IMR-90 (cell line): ENCODE results near the gene TRPC4AP. TPM values are rescaled to one million over a fixed set of nuclear protein-coding genes. Genes with fewer than 3 reads are reported as not detected.

Experiments
- ATAC-seq: fragments of 200-7000 bp; cut with Tn5 transposase; 2 replicates; pipeline ENCODE4 v1.9.1; 2020; ENCODE audit warnings: low read depth, mild to moderate bottlenecking, moderate library complexity
- BruUV-seq: library from RNA; stranded (reverse); fragments of 400-500 nt; replicated peaks from 2 replicates; lab custom pipeline; 2021; lab: Mats Ljungman, UMichigan
- CTCF ChIA-PET: fragments of 300-600 bp; formaldehyde crosslinking; extraction: SDS; loops from one replicate; lab custom pipeline; 2021; ENCODE audit warnings: antibody characterized with exemption; lab: Yijun Ruan, JAX
- POLR2A ChIA-PET: fragments of 300-600 bp; sonication (Branson Sonifier 250); formaldehyde crosslinking; loops from one replicate; lab custom pipeline; 2022; ENCODE audit warnings: antibody characterized with exemption; ENCODE audit not compliant: unreplicated experiment; lab: Charles Lee
- DNase-seq: peaks from one replicate; pipeline ENCODE4 v3.0.0; 2013
- H2AFZ ChIP-seq: replicated peaks from 2 replicates; pipeline ENCODE3; 2013; ENCODE audit warnings: low read length, mild to moderate bottlenecking; ENCODE audit not compliant: poor library complexity
- H2AK5ac ChIP-seq: 2 replicates; pipeline ENCODE4 v1.6.1; 2013; ENCODE audit warnings: low read depth, low read length, inconsistent platforms
- H2AK9ac ChIP-seq: replicated peaks from 2 replicates; pipeline ENCODE3; 2013; ENCODE audit warnings: mild to moderate bottlenecking, low read depth, low read length, moderate library complexity; ENCODE audit not compliant: poor library complexity
- H2BK120ac ChIP-seq: 2 replicates; pipeline ENCODE4 v1.6.1; 2013; ENCODE audit warnings: low read depth, low read length, inconsistent platforms
- H2BK15ac ChIP-seq: 3 replicates; pipeline ENCODE4 v1.6.1; 2013; ENCODE audit warnings: low read depth, low read length, inconsistent platforms
- H2BK20ac ChIP-seq: 2 replicates; pipeline ENCODE4 v1.6.1; 2013; ENCODE audit warnings: low read depth, mild to moderate bottlenecking, inconsistent platforms, low read length, moderate library complexity
- H2BK5ac ChIP-seq: 2 replicates; pipeline ENCODE4 v1.6.1; 2013; ENCODE audit warnings: mild to moderate bottlenecking, low read depth, low read length, inconsistent platforms; ENCODE audit not compliant: poor library complexity, severe bottlenecking
- H3K14ac ChIP-seq: replicated peaks from 2 replicates; pipeline ENCODE4 v1.6.1; 2013; ENCODE audit warnings: low read depth, low read length, inconsistent platforms
- H3K18ac ChIP-seq: 2 replicates; pipeline ENCODE4 v1.6.1; 2013; ENCODE audit warnings: low read depth, low read length, control low read depth
- H3K23ac ChIP-seq: 2 replicates; pipeline ENCODE4 v1.6.1; 2013; ENCODE audit warnings: low read depth, low read length, inconsistent platforms
- H3K27ac ChIP-seq: 2 replicates; pipeline ENCODE4 v1.5.1; 2013; ENCODE audit warnings: mild to moderate bottlenecking, control low read depth, low read length; ENCODE audit not compliant: insufficient read depth
- H3K27me3 ChIP-seq: 2 replicates; pipeline ENCODE4 v1.6.1; 2013; ENCODE audit warnings: low read length; ENCODE audit not compliant: control insufficient read depth, insufficient read depth
- H3K36me3 ChIP-seq: 2 replicates; pipeline ENCODE4 v1.6.1; 2013; ENCODE audit warnings: low read length, mixed read lengths; ENCODE audit not compliant: control insufficient read depth, insufficient read depth
- H3K4ac ChIP-seq: 2 replicates; pipeline ENCODE4 v1.6.1; 2013; ENCODE audit warnings: low read depth, low read length, inconsistent platforms
- H3K4me1 ChIP-seq: 2 replicates; pipeline ENCODE4 v1.6.1; 2013; ENCODE audit warnings: low read length, mixed read lengths; ENCODE audit not compliant: control insufficient read depth, insufficient read depth
- H3K4me2 ChIP-seq: 2 replicates; pipeline ENCODE4 v1.6.1; 2013; ENCODE audit warnings: low read depth, mild to moderate bottlenecking, control low read depth, low read length, moderate library complexity
- H3K4me3 ChIP-seq: 2 replicates; pipeline ENCODE4 v1.5.1; 2013; ENCODE audit warnings: low read depth, mild to moderate bottlenecking, control low read depth, low read length, moderate library complexity; ENCODE audit not compliant: insufficient read depth
- H3K56ac ChIP-seq: 2 replicates; pipeline ENCODE4 v1.6.1; 2013; ENCODE audit warnings: low read length, inconsistent platforms; ENCODE audit not compliant: insufficient read depth; ENCODE audit errors: extremely low read depth
- H3K79me1 ChIP-seq, 2 experiments: 2 replicates each; pipeline ENCODE4 v1.6.1; 2013; ENCODE audit warnings: low read length in 2 of 2, inconsistent platforms in 1 of 2, low read depth in 1 of 2
- H3K9ac ChIP-seq: 2 replicates; pipeline ENCODE4 v1.6.1; 2013; ENCODE audit warnings: low read depth, low read length, control low read depth
- H3K9me1 ChIP-seq: 2 replicates; pipeline ENCODE4 v1.6.1; 2013; ENCODE audit warnings: low read length, inconsistent platforms; ENCODE audit not compliant: insufficient read depth
- H3K9me3 ChIP-seq: 2 replicates; pipeline ENCODE4 v1.6.1; 2013; ENCODE audit warnings: low read length; ENCODE audit not compliant: control insufficient read depth, insufficient read depth
- H4K20me1 ChIP-seq: 2 replicates; pipeline ENCODE4 v1.6.1; 2013; ENCODE audit warnings: low read length, inconsistent platforms; ENCODE audit not compliant: insufficient read depth
- H4K5ac ChIP-seq: 2 replicates; pipeline ENCODE4 v1.6.1; 2013; ENCODE audit warnings: mild to moderate bottlenecking, low read depth, low read length, control low read depth
- H4K8ac ChIP-seq, 2 experiments: 2 replicates each; pipeline ENCODE4 v1.6.1; 2013; ENCODE audit warnings: low read depth in 2 of 2, low read length in 2 of 2, control low read depth in 1 of 2, inconsistent platforms in 1 of 2
- H4K91ac ChIP-seq: 2 replicates; pipeline ENCODE4 v1.6.1; 2013; ENCODE audit warnings: low read depth, low read length, inconsistent platforms; ENCODE audit not compliant: insufficient read depth
- CEBPB ChIP-seq: IDR thresholded peaks from 2 replicates; pipeline ENCODE4 v1.6.1; 2012; ENCODE audit warnings: low read depth, low read length, improper control_type of control experiment
- CHD1 ChIP-seq: IDR thresholded peaks from 2 replicates; pipeline ENCODE4 v1.6.1; 2012; ENCODE audit warnings: low read depth, low read length, improper control_type of control experiment
- FOS ChIP-seq: fragments of 150-350 bp; IDR thresholded peaks from 2 replicates; pipeline ENCODE4 v1.6.1; 2016; ENCODE audit warnings: low read depth, low read length
- MAFK ChIP-seq: IDR thresholded peaks from 2 replicates; pipeline ENCODE4 v1.6.1; 2012; ENCODE audit warnings: low read depth, low read length, improper control_type of control experiment
- MAZ ChIP-seq: IDR thresholded peaks from 2 replicates; pipeline ENCODE4 v1.6.1; 2012; ENCODE audit warnings: low read depth, mild to moderate bottlenecking, low read length, improper control_type of control experiment, moderate library complexity, borderline replicate concordance
- MXI1 ChIP-seq: IDR thresholded peaks from 2 replicates; pipeline ENCODE4 v1.6.1; 2012; ENCODE audit warnings: low read depth, mild to moderate bottlenecking, low read length, moderate library complexity, borderline replicate concordance
- POLR2A ChIP-seq: IDR thresholded peaks from 2 replicates; pipeline ENCODE4 v1.6.1; 2012; ENCODE audit warnings: mild to moderate bottlenecking, low read depth, low read length
- RAD21 ChIP-seq: IDR thresholded peaks from 2 replicates; pipeline ENCODE4 v1.6.1; 2012; ENCODE audit warnings: low read length, improper control_type of control experiment
- RFX5 ChIP-seq: IDR thresholded peaks from 2 replicates; pipeline ENCODE4 v1.8.0; 2012; ENCODE audit warnings: low read depth, mild to moderate bottlenecking, low read length, moderate library complexity
- SMC3 ChIP-seq: fragments of 150-350 bp; IDR thresholded peaks from 2 replicates; pipeline ENCODE4 v1.6.1; 2016; ENCODE audit warnings: low read depth, mild to moderate bottlenecking, antibody characterized with exemption, low read length, moderate library complexity
- WGBS, 2 experiments: methylation state at CpG; one replicate each; pipeline versions ENCODE4 v1.1.5 to v1.1.7; 2013; ENCODE audit warnings: missing lambda C conversion rate in 2 of 2; ENCODE audit not compliant: insufficient read length in 1 of 2; ENCODE audit errors: extremely low coverage in 2 of 2; 5-methylcytosine and 5-hydroxymethylcytosine counted together
- dilution Hi-C: fragments of 300-500 bp; cut with HindIII; formaldehyde crosslinking; loops from one replicate; pipeline ENCODE4 v1.14.3; 2018; ENCODE audit warnings: low sequenced_read_pairs; ENCODE audit not compliant: unreplicated experiment
- in situ Hi-C: fragments of 300-500 bp; cut with MboI; formaldehyde crosslinking; loops from 3 replicates; pipeline ENCODE4 v1.14.3; 2019; ENCODE audit warnings: low sequenced_read_pairs, inconsistent platforms, mixed read lengths
- intact Hi-C: fragments of 100-400 bp; cut with micrococcal nuclease; formaldehyde crosslinking; loops from 2 replicates; pipeline ENCODE4 v1.10.0; 2022
- polyA plus RNA-seq, 3 experiments: library from polyadenylated mRNA; depleted of rRNA; stranded (reverse); fragments of >200 nt; gene quantifications; 2 replicates each; pipeline ENCODE4 v1.2.3, GENCODE V29; 2012; ENCODE audit warnings: low replicate concordance in 1 of 3
- total RNA-seq: library from RNA; depleted of rRNA; stranded (reverse); fragments of >200 nt; gene quantifications from 2 replicates; pipeline ENCODE4 v1.2.3, GENCODE V29; 2012
- TF ChIP-seq, protein P1 (sequence below): fragments of 150-350 bp; IDR thresholded peaks from 2 replicates; pipeline ENCODE4 v1.6.1; 2016; ENCODE audit warnings: low read depth, mild to moderate bottlenecking, low read length, moderate library complexity, borderline replicate concordance
- TF ChIP-seq, protein P2 (sequence below): fragments of 150-350 bp; IDR thresholded peaks from 2 replicates; pipeline ENCODE4 v1.6.1; 2017; ENCODE audit warnings: mild to moderate bottlenecking, antibody characterized with exemption, low read length, low read depth
- TF ChIP-seq, protein P3 (sequence below): conservative IDR thresholded peaks from 2 replicates; pipeline ENCODE4 v1.5.1; 2012; ENCODE audit warnings: mild to moderate bottlenecking, low read depth, low read length, improper control_type of control experiment

The TRPC4AP gene
- total and polyA plus RNA-seq, 2 of the 4 experiments (the other 2 are of a cell fraction): 41.0 to 81.0 TPM

DNA sequence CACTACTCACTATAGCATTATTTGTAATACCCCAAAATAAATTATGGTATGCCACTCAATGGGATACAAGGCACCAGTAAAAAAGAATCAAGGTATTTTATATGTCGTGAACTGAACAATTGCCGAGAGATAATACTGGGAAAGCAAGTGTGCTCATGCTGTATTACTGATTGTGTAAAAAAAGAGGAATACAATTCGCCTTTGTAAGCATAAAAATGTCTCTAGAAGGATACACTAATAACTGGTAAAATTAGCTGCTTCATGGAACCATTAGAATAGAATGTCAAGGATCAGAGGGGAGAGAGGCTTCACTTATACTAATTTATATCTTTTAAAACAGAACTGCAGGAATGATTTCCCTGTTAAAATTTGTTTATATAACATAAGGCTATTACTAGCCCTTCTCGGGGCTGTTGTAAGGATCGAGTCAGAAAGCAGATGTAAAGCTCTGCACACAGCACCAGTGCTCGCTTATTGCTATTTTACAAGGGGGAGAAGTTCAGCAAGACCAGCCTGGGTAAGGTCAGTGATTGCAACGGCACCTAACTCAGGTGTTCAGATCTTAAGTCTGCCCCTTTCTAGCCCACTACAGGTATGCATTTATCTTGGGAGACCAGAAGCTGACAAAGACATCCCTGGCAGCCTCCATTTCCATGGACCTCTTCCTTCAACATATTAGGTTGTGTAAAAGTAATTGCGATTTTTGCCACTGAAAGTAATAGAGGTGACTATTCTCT lies 75.3 kb downstream of the TRPC4AP start:
- BruUV-seq: no TSS peak
- no peak overlapping the region for H2BK15ac ChIP-seq
- H3K4ac ChIP-seq: no peak overlapping the region
- no peak overlapping the region for H2BK120ac ChIP-seq
- 0 out of 2 replicates have a peak overlapping the region, but pooled peaks have one; percentile 27 for H3K4me2 ChIP-seq
- WGBS, 2 experiments: no CpG with 5 or more reads among the region's 8 CpGs
- no peak overlapping the region for H2AK9ac ChIP-seq
- DNase-seq (no peak), ATAC-seq (0 out of 2 replicates have a peak, but pooled peaks have one; percentile 15)
- no peak overlapping the region for H3K56ac ChIP-seq
- peaks cover 64% of the 10 kb centered on the region for H3K36me3 ChIP-seq
- H3K9me1 ChIP-seq: peaks cover 10% of the 10 kb centered on the region
- in situ Hi-C loops (no loop called here), intact Hi-C loops (loop anchor here (5.0 kb wide), 1 partner anchor 145 kb away; the partner anchor contains the start of gene GGT7), dilution Hi-C loops (no loop called here)
- H3K18ac ChIP-seq: no peak overlapping the region
- H3K9me3 ChIP-seq: no peaks in the 10 kb centered on the region
- H4K20me1 ChIP-seq: peaks cover 27% of the 10 kb centered on the region
- no peak overlapping the region for H3K4me3 ChIP-seq
- H4K8ac ChIP-seq: no peak overlapping the region
- H3K79me1 ChIP-seq: peaks cover 17 to 72% of the 10 kb centered on the region in 2 experiments
- H3K23ac ChIP-seq: no peak overlapping the region
- ChIA-PET POLR2A (no interaction called here), CTCF (no interaction called here)
- no peak overlapping the region for H2BK20ac ChIP-seq
- H3K4me1 ChIP-seq: peaks cover 9% of the 10 kb centered on the region
- H3K27ac ChIP-seq: no peak overlapping the region
- TF ChIP-seq RFX5 (no peak), MAZ (no peak), CHD1 (no peak), SMC3 (no peak), CEBPB (no peak), MAFK (no peak), MXI1 (no peak), FOS (no peak), POLR2A (no peak), RAD21 (no peak)
- TF ChIP-seq, protein P1, sequence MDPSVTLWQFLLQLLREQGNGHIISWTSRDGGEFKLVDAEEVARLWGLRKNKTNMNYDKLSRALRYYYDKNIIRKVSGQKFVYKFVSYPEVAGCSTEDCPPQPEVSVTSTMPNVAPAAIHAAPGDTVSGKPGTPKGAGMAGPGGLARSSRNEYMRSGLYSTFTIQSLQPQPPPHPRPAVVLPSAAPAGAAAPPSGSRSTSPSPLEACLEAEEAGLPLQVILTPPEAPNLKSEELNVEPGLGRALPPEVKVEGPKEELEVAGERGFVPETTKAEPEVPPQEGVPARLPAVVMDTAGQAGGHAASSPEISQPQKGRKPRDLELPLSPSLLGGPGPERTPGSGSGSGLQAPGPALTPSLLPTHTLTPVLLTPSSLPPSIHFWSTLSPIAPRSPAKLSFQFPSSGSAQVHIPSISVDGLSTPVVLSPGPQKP: no peak
- TF ChIP-seq, protein P2, sequence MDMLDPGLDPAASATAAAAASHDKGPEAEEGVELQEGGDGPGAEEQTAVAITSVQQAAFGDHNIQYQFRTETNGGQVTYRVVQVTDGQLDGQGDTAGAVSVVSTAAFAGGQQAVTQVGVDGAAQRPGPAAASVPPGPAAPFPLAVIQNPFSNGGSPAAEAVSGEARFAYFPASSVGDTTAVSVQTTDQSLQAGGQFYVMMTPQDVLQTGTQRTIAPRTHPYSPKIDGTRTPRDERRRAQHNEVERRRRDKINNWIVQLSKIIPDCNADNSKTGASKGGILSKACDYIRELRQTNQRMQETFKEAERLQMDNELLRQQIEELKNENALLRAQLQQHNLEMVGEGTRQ: no peak
- TF ChIP-seq, protein P3, sequence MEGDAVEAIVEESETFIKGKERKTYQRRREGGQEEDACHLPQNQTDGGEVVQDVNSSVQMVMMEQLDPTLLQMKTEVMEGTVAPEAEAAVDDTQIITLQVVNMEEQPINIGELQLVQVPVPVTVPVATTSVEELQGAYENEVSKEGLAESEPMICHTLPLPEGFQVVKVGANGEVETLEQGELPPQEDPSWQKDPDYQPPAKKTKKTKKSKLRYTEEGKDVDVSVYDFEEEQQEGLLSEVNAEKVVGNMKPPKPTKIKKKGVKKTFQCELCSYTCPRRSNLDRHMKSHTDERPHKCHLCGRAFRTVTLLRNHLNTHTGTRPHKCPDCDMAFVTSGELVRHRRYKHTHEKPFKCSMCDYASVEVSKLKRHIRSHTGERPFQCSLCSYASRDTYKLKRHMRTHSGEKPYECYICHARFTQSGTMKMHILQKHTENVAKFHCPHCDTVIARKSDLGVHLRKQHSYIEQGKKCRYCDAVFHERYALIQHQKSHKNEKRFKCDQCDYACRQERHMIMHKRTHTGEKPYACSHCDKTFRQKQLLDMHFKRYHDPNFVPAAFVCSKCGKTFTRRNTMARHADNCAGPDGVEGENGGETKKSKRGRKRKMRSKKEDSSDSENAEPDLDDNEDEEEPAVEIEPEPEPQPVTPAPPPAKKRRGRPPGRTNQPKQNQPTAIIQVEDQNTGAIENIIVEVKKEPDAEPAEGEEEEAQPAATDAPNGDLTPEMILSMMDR: no peak
- H4K91ac ChIP-seq: no peak overlapping the region
- no peak overlapping the region for H3K14ac ChIP-seq
- H2AFZ ChIP-seq: no peak overlapping the region
- H2BK5ac ChIP-seq: no peak overlapping the region
- no peak overlapping the region for H2AK5ac ChIP-seq
- H3K9ac ChIP-seq: no peak overlapping the region
- H3K27me3 ChIP-seq: no peaks in the 10 kb centered on the region
- H4K5ac ChIP-seq: no peak overlapping the region
